OCI-LY1 (cell line): ENCODE data around the gene HBS1L.

ENCODE experiments used
- H2AFZ ChIP-seq: fragments of 200-600 bp; sonication (generic), shearing (Covaris generic); 2 replicates; pipeline ENCODE4 v1.6.0; 2014; ENCODE audit warnings: antibody characterized with exemption, mild to moderate bottlenecking, low read length
- H3F3A ChIP-seq: fragments of 200-600 bp; sonication (generic), shearing (Covaris generic); 2 replicates; pipeline ENCODE4 v1.6.0; 2014; ENCODE audit warnings: mild to moderate bottlenecking, antibody characterized with exemption, low read length, moderate library complexity; ENCODE audit not compliant: insufficient read depth
- H3K27ac ChIP-seq: fragments of 200-600 bp; sonication (generic); 2 replicates; pipeline ENCODE4 v1.5.1; 2014; ENCODE audit warnings: low read length, mixed run types, mild to moderate bottlenecking, low read depth; ENCODE audit not compliant: poor library complexity, severe bottlenecking
- H3K27me3 ChIP-seq: fragments of 200-600 bp; sonication (generic); 2 replicates; pipeline ENCODE4 v1.6.0; 2014; ENCODE audit warnings: antibody characterized with exemption, mild to moderate bottlenecking, low read length, moderate library complexity; ENCODE audit not compliant: insufficient read depth
- H3K36me3 ChIP-seq: fragments of 200-600 bp; sonication (generic); 2 replicates; pipeline ENCODE4 v1.6.1; 2014; ENCODE audit warnings: mild to moderate bottlenecking, antibody characterized with exemption, low read length, moderate library complexity, mixed read lengths; ENCODE audit not compliant: insufficient read depth
- H3K4me1 ChIP-seq: fragments of 200-600 bp; sonication (generic); 2 replicates; pipeline ENCODE4 v1.5.1; 2014; ENCODE audit warnings: mild to moderate bottlenecking, low read length, moderate library complexity; ENCODE audit not compliant: insufficient read depth, severe bottlenecking
- H3K4me2 ChIP-seq: fragments of 200-600 bp; sonication (generic), shearing (Covaris generic); 2 replicates; pipeline ENCODE4 v1.6.1; 2014; ENCODE audit warnings: low read length
- H3K4me3 ChIP-seq: fragments of 200-600 bp; sonication (generic); 2 replicates; pipeline ENCODE4 v1.5.1; 2014; ENCODE audit warnings: low read length, low read depth, mild to moderate bottlenecking, mixed read lengths; ENCODE audit not compliant: poor library complexity, severe bottlenecking
- H3K79me2 ChIP-seq: fragments of 200-600 bp; shearing (Covaris generic); 2 replicates; pipeline ENCODE4 v1.6.1; 2016; ENCODE audit warnings: mixed run types, low read length, mixed read lengths; ENCODE audit not compliant: insufficient read depth
- H3K9ac ChIP-seq: fragments of 200-600 bp; sonication (generic), shearing (Covaris generic); 2 replicates; pipeline ENCODE4 v1.6.1; 2014; ENCODE audit warnings: mild to moderate bottlenecking, low read length, mixed read lengths
- H3K9me2 ChIP-seq: fragments of 200-600 bp; sonication (generic), shearing (Covaris generic); 2 replicates; pipeline ENCODE4 v1.6.1; 2014; ENCODE audit warnings: low read depth, mild to moderate bottlenecking, low read length, mixed read lengths
- H3K9me3 ChIP-seq: fragments of 200-600 bp; shearing (Covaris generic); 2 replicates; pipeline ENCODE4 v1.6.1; 2014; ENCODE audit warnings: low read length, mixed read lengths
- H4K20me1 ChIP-seq: fragments of 200-600 bp; sonication (generic), shearing (Covaris generic); 2 replicates; pipeline ENCODE4 v1.6.0; 2016; ENCODE audit warnings: mild to moderate bottlenecking, low read length; ENCODE audit not compliant: insufficient read depth
- EZH2 ChIP-seq: fragments of 200-600 bp; sonication (generic), shearing (Covaris generic); IDR thresholded peaks from 2 replicates; pipeline ENCODE4 v1.8.0; 2017; ENCODE audit warnings: borderline replicate concordance, mixed run types, mild to moderate bottlenecking, antibody characterized with exemption, low read length, moderate library complexity, mixed read lengths
- TF ChIP-seq, protein P1 (sequence below): fragments of 200-600 bp; sonication (generic), shearing (Covaris generic); IDR thresholded peaks from 2 replicates; pipeline ENCODE4 v1.5.1; 2017; ENCODE audit warnings: mild to moderate bottlenecking, antibody characterized with exemption, low read length, moderate library complexity, mixed read lengths

The HBS1L gene

GRCh38 chr6:134982161-134982560 lies 72.5 kb downstream of the HBS1L start:
- H3K4me1 ChIP-seq, result no peaks in the 10 kb centered on the region
- H3F3A ChIP-seq, result no peaks in the 10 kb centered on the region
- H3K9me2 ChIP-seq, result no peaks in the 10 kb centered on the region
- no peak overlapping the region for H3K4me2 ChIP-seq
- no peaks in the 10 kb centered on the region for H3K79me2 ChIP-seq
- no peaks in the 10 kb centered on the region for H3K27me3 ChIP-seq
- no peak overlapping the region for H3K9ac ChIP-seq
- H3K9me3 ChIP-seq, result no peaks in the 10 kb centered on the region
- H4K20me1 ChIP-seq, result no peaks in the 10 kb centered on the region
- no peak overlapping the region for H3K4me3 ChIP-seq
- no peak overlapping the region for H2AFZ ChIP-seq
- H3K27ac ChIP-seq, result no peak overlapping the region
- H3K36me3 ChIP-seq, result peaks cover 64% of the 10 kb centered on the region
- TF ChIP-seq, protein P1, sequence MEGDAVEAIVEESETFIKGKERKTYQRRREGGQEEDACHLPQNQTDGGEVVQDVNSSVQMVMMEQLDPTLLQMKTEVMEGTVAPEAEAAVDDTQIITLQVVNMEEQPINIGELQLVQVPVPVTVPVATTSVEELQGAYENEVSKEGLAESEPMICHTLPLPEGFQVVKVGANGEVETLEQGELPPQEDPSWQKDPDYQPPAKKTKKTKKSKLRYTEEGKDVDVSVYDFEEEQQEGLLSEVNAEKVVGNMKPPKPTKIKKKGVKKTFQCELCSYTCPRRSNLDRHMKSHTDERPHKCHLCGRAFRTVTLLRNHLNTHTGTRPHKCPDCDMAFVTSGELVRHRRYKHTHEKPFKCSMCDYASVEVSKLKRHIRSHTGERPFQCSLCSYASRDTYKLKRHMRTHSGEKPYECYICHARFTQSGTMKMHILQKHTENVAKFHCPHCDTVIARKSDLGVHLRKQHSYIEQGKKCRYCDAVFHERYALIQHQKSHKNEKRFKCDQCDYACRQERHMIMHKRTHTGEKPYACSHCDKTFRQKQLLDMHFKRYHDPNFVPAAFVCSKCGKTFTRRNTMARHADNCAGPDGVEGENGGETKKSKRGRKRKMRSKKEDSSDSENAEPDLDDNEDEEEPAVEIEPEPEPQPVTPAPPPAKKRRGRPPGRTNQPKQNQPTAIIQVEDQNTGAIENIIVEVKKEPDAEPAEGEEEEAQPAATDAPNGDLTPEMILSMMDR, result no peak
- no peak for TF ChIP-seq EZH2

DNA sequence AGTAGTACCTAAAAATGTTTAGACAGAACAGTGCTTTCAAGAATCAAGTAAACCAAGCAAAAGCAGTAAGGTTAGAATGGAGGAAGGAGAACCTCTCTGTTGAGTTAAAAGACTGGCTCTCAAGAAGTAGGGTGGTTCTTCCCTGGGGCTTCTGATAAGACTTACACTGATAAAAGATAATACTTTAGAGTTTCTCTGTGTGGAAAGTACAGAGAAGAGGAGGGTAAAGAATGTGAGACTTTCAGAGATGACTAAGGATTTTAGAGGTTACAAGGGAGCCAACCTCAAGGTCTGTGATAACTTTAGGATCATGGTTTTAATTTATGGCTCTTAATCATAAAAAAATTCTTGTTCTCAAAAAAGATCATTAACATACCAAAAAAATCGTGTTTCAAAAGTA lies 73.8 kb downstream of the HBS1L start:
- Histone ChIP-seq H3K9me3 (no peaks in the 10 kb centered on the region), H3K9me2 (no peaks in the 10 kb centered on the region), H3K36me3 (peaks cover 72% of the 10 kb centered on the region), H4K20me1 (no peaks in the 10 kb centered on the region), H3K9ac (no peak overlapping the region), H3F3A (no peaks in the 10 kb centered on the region), H2AFZ (no peak overlapping the region), H3K4me2 (no peak overlapping the region), H3K79me2 (no peaks in the 10 kb centered on the region), H3K27me3 (no peaks in the 10 kb centered on the region), H3K27ac (no peak overlapping the region), H3K4me3 (no peak overlapping the region), H3K4me1 (no peaks in the 10 kb centered on the region)
- TF ChIP-seq, protein P1, result no peak
- TF ChIP-seq EZH2, result no peak

DNA sequence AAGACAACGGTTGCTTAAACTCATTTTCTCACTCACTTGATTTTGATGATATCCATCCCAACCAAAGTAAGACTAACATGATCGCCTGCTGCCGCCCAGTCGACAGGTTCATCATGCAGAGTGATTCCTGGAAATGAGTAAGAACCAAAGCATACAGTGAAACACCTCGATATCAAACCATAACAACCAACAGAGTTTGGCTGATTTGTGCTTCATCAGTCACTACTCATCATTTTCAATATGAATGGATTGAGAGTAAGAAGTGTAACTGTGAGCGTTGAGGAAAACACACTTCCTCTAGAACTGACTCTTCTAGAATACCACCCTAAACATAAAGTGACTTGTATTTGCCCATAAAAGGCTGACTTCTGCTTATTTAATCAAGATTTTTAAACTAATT lies 75.5 kb downstream of the HBS1L start:
- H3K4me3 ChIP-seq, result no peak overlapping the region
- no peaks in the 10 kb centered on the region for H3F3A ChIP-seq
- no peak overlapping the region for H3K27ac ChIP-seq
- no peaks in the 10 kb centered on the region for H3K4me1 ChIP-seq
- no peaks in the 10 kb centered on the region for H3K9me2 ChIP-seq
- H3K9me3 ChIP-seq, result no peaks in the 10 kb centered on the region
- H3K36me3 ChIP-seq, result peaks cover 74% of the 10 kb centered on the region
- H3K4me2 ChIP-seq, result no peak overlapping the region
- no peaks in the 10 kb centered on the region for H3K27me3 ChIP-seq
- no peak overlapping the region for H3K9ac ChIP-seq
- TF ChIP-seq, protein P1, result no peak
- TF ChIP-seq EZH2, result no peak
- H4K20me1 ChIP-seq, result no peaks in the 10 kb centered on the region
- H3K79me2 ChIP-seq, result no peaks in the 10 kb centered on the region
- H2AFZ ChIP-seq, result no peak overlapping the region
